Keratinocyte (primary cell): ENCODE measurements around the gene SLC4A9.

Experiments
- EZH2 ChIP-seq: IDR thresholded peaks from one replicate; pipeline ENCODE4 v1.6.1; 2012; ENCODE audit warnings: inconsistent platforms, mild to moderate bottlenecking, low read length, moderate library complexity
- TF ChIP-seq, protein P1 (sequence below), 3 experiments: IDR thresholded peaks in 1 of 3; conservative IDR thresholded peaks in 1 of 3; optimal IDR thresholded peaks in 1 of 3; 2 replicates in 2 of 3; 3 replicates in 1 of 3; pipeline versions ENCODE3 to v1.5.1; 2011; ENCODE audit warnings: low read length in 3 of 3, mild to moderate bottlenecking in 3 of 3, moderate library complexity in 2 of 3, control low read depth in 1 of 3, inconsistent platforms in 1 of 3; ENCODE audit not compliant: insufficient read depth in 2 of 3; ENCODE audit errors: extremely low read depth in 1 of 3

DNA sequence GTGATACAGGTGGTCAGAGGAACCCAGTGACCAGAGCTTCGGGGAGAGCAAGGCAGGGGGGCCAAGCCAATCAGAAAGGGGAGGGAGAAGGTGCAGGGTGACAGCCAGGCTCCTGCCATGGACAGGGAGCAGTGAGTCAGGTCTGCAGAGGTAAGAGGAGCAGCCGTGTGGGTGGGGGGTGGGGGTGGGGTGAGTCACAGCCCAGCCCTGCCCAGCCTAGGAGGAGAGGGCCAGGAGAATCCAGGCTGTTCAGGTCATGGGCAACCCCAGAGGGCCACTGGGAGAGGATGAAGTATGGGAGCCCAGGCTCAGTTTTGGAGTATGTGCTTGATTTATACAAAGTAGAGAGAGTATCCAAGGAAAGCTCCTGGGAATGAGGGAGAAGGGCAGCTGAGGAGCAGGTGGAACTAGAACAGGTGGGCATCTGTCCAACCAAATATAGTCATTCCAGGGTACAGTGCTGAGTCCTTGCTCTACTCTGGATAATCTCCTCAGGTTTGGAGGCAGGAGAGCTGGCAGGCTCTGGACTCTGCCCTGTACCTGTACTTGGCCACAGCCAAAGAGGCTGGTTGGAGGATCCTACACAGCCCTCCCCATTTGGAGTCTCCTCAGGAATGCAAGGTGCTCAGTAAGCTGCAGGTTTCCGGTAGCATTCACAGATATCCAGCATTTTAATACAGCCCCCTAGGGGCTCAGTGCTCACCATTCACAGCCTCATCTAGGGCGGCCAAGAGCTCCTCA lies 15.1 kb upstream of the SLC4A9 start:
- TF ChIP-seq, protein P1, sequence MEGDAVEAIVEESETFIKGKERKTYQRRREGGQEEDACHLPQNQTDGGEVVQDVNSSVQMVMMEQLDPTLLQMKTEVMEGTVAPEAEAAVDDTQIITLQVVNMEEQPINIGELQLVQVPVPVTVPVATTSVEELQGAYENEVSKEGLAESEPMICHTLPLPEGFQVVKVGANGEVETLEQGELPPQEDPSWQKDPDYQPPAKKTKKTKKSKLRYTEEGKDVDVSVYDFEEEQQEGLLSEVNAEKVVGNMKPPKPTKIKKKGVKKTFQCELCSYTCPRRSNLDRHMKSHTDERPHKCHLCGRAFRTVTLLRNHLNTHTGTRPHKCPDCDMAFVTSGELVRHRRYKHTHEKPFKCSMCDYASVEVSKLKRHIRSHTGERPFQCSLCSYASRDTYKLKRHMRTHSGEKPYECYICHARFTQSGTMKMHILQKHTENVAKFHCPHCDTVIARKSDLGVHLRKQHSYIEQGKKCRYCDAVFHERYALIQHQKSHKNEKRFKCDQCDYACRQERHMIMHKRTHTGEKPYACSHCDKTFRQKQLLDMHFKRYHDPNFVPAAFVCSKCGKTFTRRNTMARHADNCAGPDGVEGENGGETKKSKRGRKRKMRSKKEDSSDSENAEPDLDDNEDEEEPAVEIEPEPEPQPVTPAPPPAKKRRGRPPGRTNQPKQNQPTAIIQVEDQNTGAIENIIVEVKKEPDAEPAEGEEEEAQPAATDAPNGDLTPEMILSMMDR (optimal IDR thresholded peaks at IDR 0.05 in 1 of 3, IDR thresholded peaks at IDR 0.05 in 1 of 3, conservative IDR thresholded peaks at IDR 0.05 in 1 of 3; ENCODE audit: extremely low read depth in 1 of 3, insufficient read depth in 2 of 3, low read length in 3 of 3), result peak in 1 of 3 experiments; percentile 33
- no peak for TF ChIP-seq EZH2
